RPMI8226 (cell line): ENCODE results near the gene GRIN1.

ENCODE experiments used
- DNase-seq: peaks from one replicate; pipeline ENCODE4 v3.0.0-alpha.2; 2015

Gene GRIN1

GRCh38 chr9:137166380-137167229, 27.7 kb downstream of the GRIN1 start:
- DNase-seq = peak; percentile 23

DNA sequence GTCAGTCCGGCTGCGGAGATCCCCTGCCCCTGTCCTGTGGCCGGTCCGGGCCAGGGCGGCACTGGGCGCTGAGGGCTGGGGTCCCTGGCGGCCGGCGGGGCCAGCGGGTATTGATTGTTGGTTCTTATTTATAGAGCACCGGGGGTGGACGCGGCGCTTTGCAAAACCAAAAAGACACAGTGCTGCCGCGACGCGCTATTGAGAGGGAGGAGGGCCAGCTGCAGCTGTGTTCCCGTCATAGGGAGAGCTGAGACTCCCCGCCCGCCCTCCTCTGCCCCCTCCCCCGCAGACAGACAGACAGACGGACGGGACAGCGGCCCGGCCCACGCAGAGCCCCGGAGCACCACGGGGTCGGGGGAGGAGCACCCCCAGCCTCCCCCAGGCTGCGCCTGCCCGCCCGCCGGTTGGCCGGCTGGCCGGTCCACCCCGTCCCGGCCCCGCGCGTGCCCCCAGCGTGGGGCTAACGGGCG, 28.4 kb downstream of the GRIN1 start:
- peak; percentile 86 for DNase-seq

- peak; percentile 98 for DNase-seq
These were observed 29.0 kb downstream of the GRIN1 start for GRCh38 chr9:137167747-137168572.

DNA sequence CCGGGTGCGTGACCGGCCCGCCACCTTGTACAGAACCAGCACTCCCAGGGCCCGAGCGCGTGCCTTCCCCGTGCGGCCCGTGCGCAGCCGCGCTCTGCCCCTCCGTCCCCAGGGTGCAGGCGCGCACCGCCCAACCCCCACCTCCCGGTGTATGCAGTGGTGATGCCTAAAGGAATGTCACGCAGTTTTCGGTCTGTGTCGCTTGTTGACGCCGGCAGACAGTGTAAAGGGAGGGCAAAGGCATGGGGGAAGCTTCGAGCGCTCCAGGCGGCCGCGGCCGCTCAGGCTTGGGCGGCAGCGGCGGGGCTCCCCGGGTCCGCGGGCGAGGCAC, 29.6 kb downstream of the GRIN1 start:
- peak; percentile 62 for DNase-seq

- peak; percentile 93 for DNase-seq
These were observed 30.2 kb downstream of the GRIN1 start for GRCh38 chr9:137168904-137169856.

GRCh38 chr9:137169896-137170358, 31.0 kb downstream of the GRIN1 start, which contains the start of gene LRRC26:
Gene LRRC26 (minus strand): TSS chr9:137170051. CDS start chr9:137169943, 108 bp downstream.
- peak; percentile 90 for DNase-seq

DNA sequence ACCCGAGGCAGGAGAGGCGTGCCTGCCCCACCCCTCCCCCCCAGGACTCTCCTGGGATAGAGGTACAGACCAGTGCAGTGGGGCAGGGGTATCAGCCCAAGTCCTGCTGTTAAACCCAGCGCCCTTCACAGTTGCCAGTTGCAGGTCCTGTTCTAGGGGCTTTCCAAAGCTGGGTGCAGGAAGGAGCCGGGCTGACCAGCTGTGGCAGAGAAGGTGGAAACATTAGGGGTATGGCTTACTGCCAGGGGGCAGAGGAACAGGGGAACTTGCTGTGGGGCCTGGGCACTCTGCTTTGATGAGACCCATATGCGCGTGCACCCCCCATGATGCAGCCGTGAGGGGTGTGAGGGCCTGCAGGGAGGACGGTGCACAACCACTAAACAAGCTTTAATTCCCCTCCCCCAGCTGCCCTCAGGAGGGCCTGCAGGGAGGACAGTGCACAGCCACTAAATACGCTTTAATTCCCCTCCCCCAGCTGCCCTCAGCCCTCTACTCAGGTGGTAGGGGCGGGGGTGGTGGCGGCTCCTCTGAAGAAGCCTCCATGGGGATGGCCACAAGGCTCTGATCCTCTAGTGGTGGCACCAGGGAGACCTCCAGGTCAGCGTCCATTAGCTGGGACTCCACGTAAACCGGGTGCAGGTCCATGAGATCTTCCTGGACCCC, 31.7 kb downstream of the GRIN1 start:
- DNase-seq = peak; percentile 94

DNA sequence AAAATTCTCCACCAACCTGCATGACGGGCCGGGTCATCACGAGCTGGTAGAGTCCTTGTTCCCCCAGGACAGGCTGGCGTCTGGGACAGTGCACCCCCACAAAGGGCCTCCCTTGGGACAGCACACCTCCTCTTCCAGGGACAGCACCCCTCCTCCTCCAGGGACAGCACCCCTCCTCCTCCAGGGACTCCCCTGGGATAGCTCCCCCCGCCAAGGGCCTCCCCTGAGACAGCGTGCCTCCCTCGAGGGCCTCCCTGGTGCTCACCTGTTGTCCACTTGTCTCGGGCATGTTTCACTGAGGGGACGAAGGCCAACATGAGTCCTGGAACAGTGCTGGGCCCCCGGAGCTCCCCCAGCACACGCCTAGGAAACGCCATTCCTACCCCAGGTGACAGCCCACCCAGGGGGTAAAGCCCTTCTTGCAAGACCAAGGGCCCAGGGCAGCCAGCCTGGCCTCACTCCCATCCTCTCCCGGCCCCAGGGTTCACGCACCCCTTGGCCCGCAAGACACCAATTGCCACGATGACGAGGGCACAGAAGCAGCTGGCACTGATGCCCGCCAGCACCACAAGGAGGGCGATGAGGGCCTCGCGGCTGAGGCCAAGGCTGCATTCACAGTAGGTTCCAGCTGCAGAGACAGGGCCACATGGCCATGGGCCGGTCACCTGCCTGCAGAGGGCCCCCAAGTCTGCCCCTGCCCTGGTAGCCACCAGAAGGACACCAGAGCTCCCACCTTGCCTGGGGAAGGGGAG, 32.4 kb downstream of the GRIN1 start:
- peak; percentile 71 for DNase-seq

- peak; percentile 95 for DNase-seq
These were observed 34.2 kb downstream of the GRIN1 start for GRCh38 chr9:137172901-137173795.

DNA sequence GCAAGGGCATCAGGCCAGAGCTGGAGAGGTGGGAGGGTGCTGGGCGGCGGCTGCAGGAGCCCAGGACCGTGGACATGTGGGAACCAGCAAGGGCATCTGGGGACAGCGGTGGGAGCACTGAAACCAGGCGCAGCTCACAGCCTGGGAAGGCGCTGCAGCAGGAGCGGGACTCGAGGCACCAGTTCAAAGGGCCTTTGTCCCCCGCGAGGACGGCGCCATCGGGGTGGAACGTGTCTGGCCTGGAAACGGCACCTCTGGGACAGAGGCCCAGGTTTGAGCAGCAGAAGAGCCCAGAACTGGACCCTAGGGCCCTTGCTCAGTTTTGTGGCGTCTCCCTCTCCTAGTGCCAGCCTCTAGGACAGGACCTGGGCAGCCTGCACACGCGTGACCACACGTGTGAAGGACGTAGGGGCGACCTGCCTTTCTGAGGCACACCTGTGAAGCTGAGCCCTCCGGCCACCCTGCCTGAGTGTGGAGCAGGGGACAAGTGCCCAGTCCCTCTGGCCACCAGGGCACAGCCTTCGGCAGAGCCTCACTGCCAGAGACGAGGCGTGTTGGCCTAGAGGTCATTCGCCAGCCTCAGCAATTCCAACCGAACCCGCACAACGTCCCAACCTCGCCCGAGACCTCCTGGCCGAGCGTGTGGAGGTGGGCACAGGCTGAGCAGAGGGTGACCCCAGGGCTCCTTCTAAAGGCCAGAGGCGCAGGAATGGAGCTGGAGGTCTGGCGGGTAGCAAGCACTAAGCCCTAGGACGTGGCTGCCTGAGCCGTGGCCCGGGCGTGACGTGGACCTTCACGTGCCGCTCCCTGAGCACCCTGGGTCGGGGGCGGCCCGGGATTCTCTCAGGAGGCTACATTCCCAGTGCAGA, 35.1 kb downstream of the GRIN1 start:
- DNase-seq = peak; percentile 63

- peak; percentile 95 for DNase-seq
These were observed 35.9 kb downstream of the GRIN1 start for GRCh38 chr9:137174722-137175293.

- peak; percentile 28 for DNase-seq
These were observed 36.5 kb downstream of the GRIN1 start for GRCh38 chr9:137175345-137175961.

- peak; percentile 87 for DNase-seq
These were observed 37.6 kb downstream of the GRIN1 start for GRCh38 chr9:137176302-137177182.

GRCh38 chr9:137178201-137178938, 39.4 kb downstream of the GRIN1 start:
- DNase-seq = no peak

- DNase-seq = no peak
These were observed 40.1 kb downstream of the GRIN1 start for GRCh38 chr9:137178939-137179630.

DNA sequence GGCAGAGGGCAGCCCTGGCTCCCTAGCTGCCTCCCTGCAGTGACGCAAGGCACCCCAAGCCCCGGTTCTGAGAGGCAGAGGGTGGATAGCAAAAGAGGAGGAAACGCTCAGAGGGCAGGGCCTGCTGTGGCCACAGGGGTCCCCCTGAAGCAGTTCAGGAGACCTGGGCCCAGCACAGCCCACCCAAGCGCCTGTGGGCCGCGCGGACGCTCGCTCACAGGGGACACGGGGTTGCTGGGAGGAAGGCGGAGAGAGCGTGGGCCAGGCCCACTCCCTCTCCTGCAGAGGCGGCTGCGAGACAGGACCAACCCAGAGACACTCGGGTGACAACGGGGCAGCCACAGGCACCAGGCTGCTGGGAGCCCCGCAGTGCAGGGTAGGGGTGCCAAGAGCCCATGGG, 40.8 kb downstream of the GRIN1 start:
- no peak for DNase-seq
